SU-DHL-6 (cell line): ENCODE results near the gene RELL1.

Experiments
- CTCF ChIP-seq: fragments of 200-600 bp; sonication (generic); IDR thresholded peaks from one replicate; pipeline ENCODE4 v1.5.1; 2017; ENCODE audit warnings: antibody characterized with exemption, mild to moderate bottlenecking, low read length, moderate library complexity; ENCODE audit not compliant: insufficient read depth, poor library complexity, severe bottlenecking
- EZH2phosphoT487 ChIP-seq: fragments of 200-600 bp; sonication (generic), shearing (Covaris generic); conservative IDR thresholded peaks from 2 replicates; pipeline ENCODE4 v1.6.1; 2018; ENCODE audit warnings: mild to moderate bottlenecking, antibody characterized with exemption, low read length, moderate library complexity, mixed read lengths

DNA sequence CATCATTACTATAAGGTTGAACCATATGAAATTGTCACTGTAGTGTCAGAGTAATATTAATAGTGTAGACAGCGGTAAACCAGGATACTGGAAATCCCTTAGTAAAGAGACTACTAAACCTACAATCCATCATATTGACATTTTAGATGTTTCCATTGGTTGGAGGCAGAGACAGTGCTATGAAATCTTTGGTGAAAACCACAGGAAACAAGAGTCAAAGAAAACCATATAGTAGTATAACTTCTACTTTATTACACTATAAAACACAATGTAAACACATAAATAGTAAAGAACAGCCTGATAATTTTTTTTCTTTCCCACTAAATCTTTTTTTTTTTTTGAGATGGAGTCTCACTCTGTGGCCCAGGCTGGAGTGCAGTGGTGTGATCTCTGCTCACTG lies 15.9 kb downstream of the RELL1 start:
- TF ChIP-seq CTCF (no peak), EZH2phosphoT487 (no peak)
